ENCODE measurements around the gene MYT1. TPM values are rescaled to one million over a fixed set of nuclear protein-coding genes. Genes with fewer than 3 reads are reported as not detected.

Gene MYT1
- total RNA-seq, 1 donor from 2014 or later, result 1.2 TPM

DNA sequence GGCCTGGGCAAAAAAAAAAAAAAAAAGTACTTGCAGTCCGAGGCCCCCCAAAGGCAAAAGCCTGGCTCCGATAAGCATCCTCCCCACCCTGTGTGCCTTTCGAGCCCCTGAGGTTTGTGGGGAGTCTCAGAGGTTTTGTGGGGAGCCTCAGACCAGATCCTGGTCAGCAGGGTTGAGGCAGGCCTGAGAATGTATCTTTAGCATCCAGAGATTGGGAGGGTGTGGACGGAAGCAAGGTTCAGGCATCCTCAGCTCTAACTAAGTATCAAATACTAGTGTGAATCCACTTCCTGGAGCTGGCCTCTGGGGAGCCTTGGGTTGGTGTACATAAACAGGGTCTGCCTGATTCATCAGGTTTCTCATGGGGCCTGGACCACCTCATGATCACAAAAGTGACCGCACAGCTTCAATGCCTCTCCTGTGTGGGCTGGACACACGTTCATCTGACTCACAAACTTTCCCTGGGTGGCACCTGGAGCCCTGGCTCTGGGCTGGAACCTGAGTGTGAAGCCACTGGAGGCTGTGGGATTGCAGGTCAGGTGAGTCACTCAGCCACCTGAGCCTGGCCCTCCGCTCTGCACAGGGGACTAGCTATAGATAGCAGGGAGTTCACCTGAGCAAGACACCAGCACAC lies 115.7 kb downstream of the MYT1 start:
- peaks cover 11% of the 10 kb centered on the region for H3K27me3 Mint-ChIP-seq (ENCODE audit: insufficient read depth, low read depth)
- H3K27me3 ChIP-seq, result no peaks in the 10 kb centered on the region
- H3K36me3 Mint-ChIP-seq, result peaks cover 5% of the 10 kb centered on the region
- no peak overlapping the region for H2AFZ ChIP-seq (replicated peaks)
- H3K4me3 ChIP-seq, result no peak overlapping the region
- no peak overlapping the region for H3K27ac Mint-ChIP-seq
- no peak overlapping the region for H3K4me3 Mint-ChIP-seq
- H3K79me2 ChIP-seq (ENCODE audit: low read depth), result no peaks in the 10 kb centered on the region
- H3K4me2 ChIP-seq, result no peak overlapping the region
- H3K27ac ChIP-seq, result no peak overlapping the region
- peaks cover 8% of the 10 kb centered on the region for H3K36me3 ChIP-seq
- no peaks in the 10 kb centered on the region for H3K4me1 ChIP-seq
- H4K20me1 ChIP-seq (ENCODE audit: low read depth), result no peaks in the 10 kb centered on the region
- H3K9me3 Mint-ChIP-seq, result peaks cover 9% of the 10 kb centered on the region
- H3K4me1 Mint-ChIP-seq, result no peaks in the 10 kb centered on the region
- TF ChIP-seq, protein P1, sequence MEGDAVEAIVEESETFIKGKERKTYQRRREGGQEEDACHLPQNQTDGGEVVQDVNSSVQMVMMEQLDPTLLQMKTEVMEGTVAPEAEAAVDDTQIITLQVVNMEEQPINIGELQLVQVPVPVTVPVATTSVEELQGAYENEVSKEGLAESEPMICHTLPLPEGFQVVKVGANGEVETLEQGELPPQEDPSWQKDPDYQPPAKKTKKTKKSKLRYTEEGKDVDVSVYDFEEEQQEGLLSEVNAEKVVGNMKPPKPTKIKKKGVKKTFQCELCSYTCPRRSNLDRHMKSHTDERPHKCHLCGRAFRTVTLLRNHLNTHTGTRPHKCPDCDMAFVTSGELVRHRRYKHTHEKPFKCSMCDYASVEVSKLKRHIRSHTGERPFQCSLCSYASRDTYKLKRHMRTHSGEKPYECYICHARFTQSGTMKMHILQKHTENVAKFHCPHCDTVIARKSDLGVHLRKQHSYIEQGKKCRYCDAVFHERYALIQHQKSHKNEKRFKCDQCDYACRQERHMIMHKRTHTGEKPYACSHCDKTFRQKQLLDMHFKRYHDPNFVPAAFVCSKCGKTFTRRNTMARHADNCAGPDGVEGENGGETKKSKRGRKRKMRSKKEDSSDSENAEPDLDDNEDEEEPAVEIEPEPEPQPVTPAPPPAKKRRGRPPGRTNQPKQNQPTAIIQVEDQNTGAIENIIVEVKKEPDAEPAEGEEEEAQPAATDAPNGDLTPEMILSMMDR (IDR thresholded peaks at IDR 0.05), result no peak
- no peak for TF ChIP-seq EZH2 (IDR thresholded peaks at IDR 0.05)
- no peak for TF ChIP-seq EZH2phosphoT487 (IDR thresholded peaks at IDR 0.05)
- H3K9me3 ChIP-seq (ENCODE audit: low read depth), result peaks cover 11% of the 10 kb centered on the region
- H3F3A ChIP-seq (ENCODE audit: low read depth), result peaks cover 2% of the 10 kb centered on the region
- DNase-seq (ENCODE audit: low spot score), result no peak
- no peak overlapping the region for H3K9ac ChIP-seq

DNA sequence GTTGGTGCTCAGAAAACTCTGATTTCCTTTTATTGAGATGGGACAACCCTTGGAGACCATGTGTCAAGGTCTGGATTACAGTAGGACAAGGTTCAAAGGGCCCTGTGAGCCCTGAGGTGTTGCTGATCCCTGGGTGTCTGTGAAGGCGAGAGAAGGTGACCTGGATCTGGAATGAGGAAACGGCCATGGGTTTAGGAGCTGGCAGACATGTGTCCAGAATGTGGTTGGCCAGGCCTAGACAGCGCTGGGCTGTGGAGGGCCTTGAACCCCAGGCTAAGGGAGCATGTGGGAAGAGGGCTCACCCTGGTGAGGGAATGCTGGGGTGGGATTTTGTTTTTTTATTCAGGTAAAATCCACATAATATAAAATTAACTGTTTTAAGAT lies 116.2 kb downstream of the MYT1 start:
- Mint-ChIP-seq H3K4me1 (no peaks in the 10 kb centered on the region), H3K4me3 (no peak overlapping the region), H3K9me3 (peaks cover 11% of the 10 kb centered on the region), H3K27ac (no peak overlapping the region), H3K27me3 (ENCODE audit: insufficient read depth, low read depth) (peaks cover 9% of the 10 kb centered on the region), H3K36me3 (peaks cover 5% of the 10 kb centered on the region)
- Histone ChIP-seq H3F3A (ENCODE audit: low read depth) (peaks cover 4% of the 10 kb centered on the region), H4K20me1 (ENCODE audit: low read depth) (no peaks in the 10 kb centered on the region), H3K4me2 (no peak overlapping the region), H3K36me3 (peaks cover 6% of the 10 kb centered on the region), H3K4me3 (no peak overlapping the region), H3K27me3 (no peaks in the 10 kb centered on the region), H3K9ac (no peak overlapping the region), H3K9me3 (ENCODE audit: low read depth) (peaks cover 11% of the 10 kb centered on the region), H3K4me1 (no peaks in the 10 kb centered on the region), H3K27ac (no peak overlapping the region), H2AFZ (replicated peaks) (no peak overlapping the region), H3K79me2 (ENCODE audit: low read depth) (no peaks in the 10 kb centered on the region)
- TF ChIP-seq EZH2phosphoT487 (IDR thresholded peaks at IDR 0.05), result no peak
- no peak for TF ChIP-seq EZH2 (IDR thresholded peaks at IDR 0.05)
- TF ChIP-seq, protein P1 (IDR thresholded peaks at IDR 0.05), result no peak
- no peak for DNase-seq (ENCODE audit: low spot score)

DNA sequence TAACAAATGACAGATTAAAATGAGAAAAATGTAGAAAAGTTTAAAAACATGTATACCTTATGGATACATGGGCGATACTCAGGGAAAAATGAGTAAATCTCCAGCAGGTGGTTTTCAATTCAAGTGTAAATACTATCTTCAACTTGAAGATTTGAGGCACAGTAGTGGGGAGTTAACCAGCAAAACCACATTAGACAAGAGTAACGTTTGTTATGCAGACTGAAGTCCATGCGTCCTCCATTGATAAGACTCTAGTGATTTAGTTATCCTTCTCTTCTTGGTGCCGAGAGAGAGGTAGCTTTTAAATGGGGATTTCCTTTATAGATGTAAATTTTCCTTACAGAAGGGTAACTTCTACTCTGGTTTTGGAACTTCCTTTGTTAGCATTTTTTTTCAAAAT lies 119.4 kb downstream of the MYT1 start:
- no peaks in the 10 kb centered on the region for H3K36me3 ChIP-seq
- H3K79me2 ChIP-seq (ENCODE audit: low read depth), result no peaks in the 10 kb centered on the region
- H3K4me1 Mint-ChIP-seq, result no peaks in the 10 kb centered on the region
- H3K27ac ChIP-seq, result no peak overlapping the region
- no peak for DNase-seq (ENCODE audit: low spot score)
- TF ChIP-seq, protein P1 (IDR thresholded peaks at IDR 0.05), result no peak
- no peak for TF ChIP-seq EZH2phosphoT487 (IDR thresholded peaks at IDR 0.05)
- no peak for TF ChIP-seq EZH2 (IDR thresholded peaks at IDR 0.05)
- H3K4me1 ChIP-seq, result no peaks in the 10 kb centered on the region
- no peak overlapping the region for H3K27ac Mint-ChIP-seq
- H3K9me3 ChIP-seq (ENCODE audit: low read depth), result peaks cover 11% of the 10 kb centered on the region
- no peak overlapping the region for H3K4me3 Mint-ChIP-seq
- H3F3A ChIP-seq (ENCODE audit: low read depth), result peaks cover 9% of the 10 kb centered on the region
- H3K9ac ChIP-seq, result no peak overlapping the region
- H3K36me3 Mint-ChIP-seq, result no peaks in the 10 kb centered on the region
- no peak overlapping the region for H2AFZ ChIP-seq (replicated peaks)
- no peak overlapping the region for H3K4me3 ChIP-seq
- no peaks in the 10 kb centered on the region for H3K27me3 ChIP-seq
- H3K27me3 Mint-ChIP-seq (ENCODE audit: insufficient read depth, low read depth), result peaks cover 9% of the 10 kb centered on the region
- H3K9me3 Mint-ChIP-seq, result peaks cover 11% of the 10 kb centered on the region
- no peak overlapping the region for H3K4me2 ChIP-seq
- no peaks in the 10 kb centered on the region for H4K20me1 ChIP-seq (ENCODE audit: low read depth)

Data from neural progenitor cell (in vitro differentiated cells).